ENCODE measurements around the gene ZNF432.

DNA sequence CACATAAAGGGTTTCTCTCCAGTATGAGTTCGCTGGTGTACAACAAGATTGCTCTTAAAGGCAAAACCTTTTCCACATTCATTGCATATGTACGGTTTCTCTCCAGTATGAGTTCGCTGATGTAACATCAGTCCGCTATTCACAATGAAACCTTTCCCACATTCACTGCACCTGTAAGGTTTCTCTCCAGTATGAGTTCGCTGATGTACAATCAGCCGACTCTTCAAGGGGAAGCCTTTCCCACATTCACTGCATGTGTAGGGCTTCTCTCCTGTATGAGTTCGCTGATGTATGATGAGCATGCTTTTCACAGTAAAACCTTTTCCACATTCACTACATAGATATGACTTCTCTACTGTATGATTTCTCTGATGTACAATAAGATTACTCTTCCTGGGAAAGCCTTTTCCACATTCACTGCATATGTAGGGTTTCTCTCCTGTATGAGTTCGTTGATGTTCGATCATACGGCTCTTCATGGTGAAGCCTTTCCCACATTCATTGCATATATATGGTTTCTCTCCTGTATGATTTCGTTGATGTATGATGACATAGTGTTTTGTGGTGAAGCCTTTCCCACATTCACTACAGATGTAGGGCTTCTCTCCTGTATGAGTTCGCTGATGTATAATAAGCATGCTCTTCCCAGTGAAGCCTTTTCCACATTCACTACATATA is 14.4 kb downstream of the ZNF432 start:
- TF ChIP-seq, protein P1, sequence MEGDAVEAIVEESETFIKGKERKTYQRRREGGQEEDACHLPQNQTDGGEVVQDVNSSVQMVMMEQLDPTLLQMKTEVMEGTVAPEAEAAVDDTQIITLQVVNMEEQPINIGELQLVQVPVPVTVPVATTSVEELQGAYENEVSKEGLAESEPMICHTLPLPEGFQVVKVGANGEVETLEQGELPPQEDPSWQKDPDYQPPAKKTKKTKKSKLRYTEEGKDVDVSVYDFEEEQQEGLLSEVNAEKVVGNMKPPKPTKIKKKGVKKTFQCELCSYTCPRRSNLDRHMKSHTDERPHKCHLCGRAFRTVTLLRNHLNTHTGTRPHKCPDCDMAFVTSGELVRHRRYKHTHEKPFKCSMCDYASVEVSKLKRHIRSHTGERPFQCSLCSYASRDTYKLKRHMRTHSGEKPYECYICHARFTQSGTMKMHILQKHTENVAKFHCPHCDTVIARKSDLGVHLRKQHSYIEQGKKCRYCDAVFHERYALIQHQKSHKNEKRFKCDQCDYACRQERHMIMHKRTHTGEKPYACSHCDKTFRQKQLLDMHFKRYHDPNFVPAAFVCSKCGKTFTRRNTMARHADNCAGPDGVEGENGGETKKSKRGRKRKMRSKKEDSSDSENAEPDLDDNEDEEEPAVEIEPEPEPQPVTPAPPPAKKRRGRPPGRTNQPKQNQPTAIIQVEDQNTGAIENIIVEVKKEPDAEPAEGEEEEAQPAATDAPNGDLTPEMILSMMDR (IDR thresholded peaks at IDR 0.05; ENCODE audit: low read depth, low read length, poor library complexity, severe bottlenecking), result no peak
- TF ChIP-seq EZH2phosphoT487 (IDR thresholded peaks at IDR 0.05; ENCODE audit: borderline replicate concordance, low read length), result no peak

Data from DOHH2 (cell line).